GM06990 (cell line): ENCODE results near the gene SLX4IP.

Experiments used
- DNase-seq: peaks from one replicate; pipeline ENCODE4 v3.0.0-alpha.2; 2011; ENCODE audit not compliant: insufficient read length; ENCODE audit errors: extremely low read depth
- H3K27me3 ChIP-seq: replicated peaks from 2 replicates; pipeline ENCODE4 v1.6.0; 2011; ENCODE audit warnings: low read length; ENCODE audit not compliant: control insufficient read depth, insufficient read depth
- H3K36me3 ChIP-seq: 2 replicates; pipeline ENCODE4 v1.5.1; 2011; ENCODE audit warnings: low read length; ENCODE audit not compliant: control insufficient read depth, insufficient read depth
- H3K4me3 ChIP-seq: replicated peaks from 2 replicates; pipeline ENCODE4 v1.5.1; 2011; ENCODE audit warnings: low read depth, mild to moderate bottlenecking, control low read depth, low read length
- TF ChIP-seq, protein P1 (sequence below): IDR thresholded peaks from 2 replicates; pipeline ENCODE4 v1.5.1; 2011; ENCODE audit warnings: low read length, control low read depth, mild to moderate bottlenecking, inconsistent platforms; ENCODE audit not compliant: insufficient read depth, poor library complexity, severe bottlenecking

The SLX4IP gene

DNA sequence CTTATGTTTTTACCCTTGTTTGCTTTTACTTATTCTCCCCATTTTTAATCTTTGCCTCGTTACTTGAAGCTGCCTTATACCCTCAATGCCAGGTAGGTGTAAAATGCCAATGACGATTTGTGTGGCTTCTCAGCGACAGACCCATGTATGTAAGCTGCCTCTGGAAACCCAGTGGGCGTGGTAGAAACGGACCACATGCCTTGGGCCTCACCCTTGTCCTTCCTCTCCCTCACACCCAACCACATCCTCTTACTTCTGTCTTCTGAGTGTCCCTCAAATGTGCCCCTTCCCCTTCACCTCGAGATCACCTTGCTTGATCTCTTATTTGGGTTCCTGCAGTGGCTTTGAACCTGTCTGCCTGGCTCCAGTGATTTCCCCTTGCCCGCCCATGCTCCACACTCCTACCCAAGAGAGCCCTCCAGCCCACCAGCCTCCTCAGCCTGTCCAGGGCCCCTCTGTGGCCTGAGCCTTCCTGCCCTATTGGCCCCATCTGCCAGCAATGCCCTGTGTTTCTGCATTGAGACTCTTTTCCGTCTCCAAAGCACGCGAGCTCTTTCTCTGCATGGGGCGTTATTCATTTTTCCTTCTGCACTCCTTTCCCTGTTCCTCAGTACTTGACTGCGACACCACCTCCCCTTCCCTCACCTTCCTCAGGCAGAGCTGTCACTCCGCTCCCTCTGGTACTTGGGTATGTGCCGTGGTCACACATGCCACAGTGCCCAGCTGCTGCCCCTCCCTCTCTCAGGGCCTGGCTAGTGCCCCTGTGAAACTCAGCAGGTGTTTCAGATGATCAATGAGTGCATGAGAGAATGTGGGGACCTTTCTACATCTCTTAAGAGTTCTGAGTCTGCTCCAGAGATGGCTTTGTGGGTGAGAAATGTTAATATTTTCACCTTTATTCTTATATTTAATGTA is 115.4 kb downstream of the SLX4IP start:
- DNase-seq = no peak
- H3K36me3 ChIP-seq = no peaks in the 10 kb centered on the region
- H3K4me3 ChIP-seq = no peak overlapping the region
- no peaks in the 10 kb centered on the region for H3K27me3 ChIP-seq
- TF ChIP-seq, protein P1, sequence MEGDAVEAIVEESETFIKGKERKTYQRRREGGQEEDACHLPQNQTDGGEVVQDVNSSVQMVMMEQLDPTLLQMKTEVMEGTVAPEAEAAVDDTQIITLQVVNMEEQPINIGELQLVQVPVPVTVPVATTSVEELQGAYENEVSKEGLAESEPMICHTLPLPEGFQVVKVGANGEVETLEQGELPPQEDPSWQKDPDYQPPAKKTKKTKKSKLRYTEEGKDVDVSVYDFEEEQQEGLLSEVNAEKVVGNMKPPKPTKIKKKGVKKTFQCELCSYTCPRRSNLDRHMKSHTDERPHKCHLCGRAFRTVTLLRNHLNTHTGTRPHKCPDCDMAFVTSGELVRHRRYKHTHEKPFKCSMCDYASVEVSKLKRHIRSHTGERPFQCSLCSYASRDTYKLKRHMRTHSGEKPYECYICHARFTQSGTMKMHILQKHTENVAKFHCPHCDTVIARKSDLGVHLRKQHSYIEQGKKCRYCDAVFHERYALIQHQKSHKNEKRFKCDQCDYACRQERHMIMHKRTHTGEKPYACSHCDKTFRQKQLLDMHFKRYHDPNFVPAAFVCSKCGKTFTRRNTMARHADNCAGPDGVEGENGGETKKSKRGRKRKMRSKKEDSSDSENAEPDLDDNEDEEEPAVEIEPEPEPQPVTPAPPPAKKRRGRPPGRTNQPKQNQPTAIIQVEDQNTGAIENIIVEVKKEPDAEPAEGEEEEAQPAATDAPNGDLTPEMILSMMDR = no peak

DNA sequence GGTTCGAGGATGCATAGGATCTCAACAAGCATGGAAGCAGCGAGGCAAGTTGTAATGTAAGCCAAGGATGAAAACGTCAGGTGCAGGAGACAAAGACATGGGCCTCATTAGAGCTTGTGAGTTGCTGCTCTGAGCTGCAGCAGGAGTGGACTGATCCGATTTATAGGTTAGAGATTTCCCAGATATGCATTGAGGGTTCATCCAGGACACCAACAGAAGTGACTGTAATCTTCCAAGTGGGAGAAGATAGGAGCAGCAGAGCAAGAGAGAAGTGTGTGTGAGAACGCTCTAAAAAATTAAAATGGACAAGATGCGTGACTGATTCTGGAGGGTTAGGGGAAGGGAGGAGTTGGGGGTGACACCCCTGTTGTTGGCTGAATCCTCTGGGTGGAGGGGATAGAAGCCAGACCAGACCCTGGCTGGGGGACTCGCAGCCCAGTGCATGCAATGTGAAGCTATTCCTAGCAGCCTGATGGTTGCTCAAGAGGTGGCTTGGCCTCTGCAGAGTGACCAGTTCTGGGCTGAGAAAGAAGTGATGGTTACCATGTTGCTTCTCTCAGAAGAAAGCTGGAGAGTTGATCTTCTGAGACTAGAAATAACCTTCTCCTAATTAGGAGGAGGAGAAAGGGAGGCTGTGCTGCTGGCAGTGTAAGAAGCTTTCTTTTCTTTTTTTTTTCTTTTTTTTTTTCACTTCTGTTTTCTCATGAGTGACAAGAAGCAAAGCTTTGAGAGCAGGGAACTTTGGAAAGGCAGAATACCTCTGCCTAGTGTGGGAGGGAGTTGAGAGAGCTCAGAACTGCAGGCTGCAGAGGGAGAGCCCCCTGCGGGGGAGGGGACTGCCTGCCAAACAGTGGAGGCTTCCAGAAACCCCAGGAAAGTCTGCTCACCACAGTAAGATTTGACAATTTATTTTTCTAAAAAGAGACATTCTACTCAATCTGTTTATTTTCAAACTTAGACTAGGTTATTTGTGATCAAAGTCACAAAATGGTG is 116.9 kb downstream of the SLX4IP start:
- Histone ChIP-seq H3K27me3 (no peaks in the 10 kb centered on the region), H3K4me3 (no peak overlapping the region), H3K36me3 (no peaks in the 10 kb centered on the region; the same call in none of the 2 replicates)
- DNase-seq = no peak
- TF ChIP-seq, protein P1 = no peak

DNA sequence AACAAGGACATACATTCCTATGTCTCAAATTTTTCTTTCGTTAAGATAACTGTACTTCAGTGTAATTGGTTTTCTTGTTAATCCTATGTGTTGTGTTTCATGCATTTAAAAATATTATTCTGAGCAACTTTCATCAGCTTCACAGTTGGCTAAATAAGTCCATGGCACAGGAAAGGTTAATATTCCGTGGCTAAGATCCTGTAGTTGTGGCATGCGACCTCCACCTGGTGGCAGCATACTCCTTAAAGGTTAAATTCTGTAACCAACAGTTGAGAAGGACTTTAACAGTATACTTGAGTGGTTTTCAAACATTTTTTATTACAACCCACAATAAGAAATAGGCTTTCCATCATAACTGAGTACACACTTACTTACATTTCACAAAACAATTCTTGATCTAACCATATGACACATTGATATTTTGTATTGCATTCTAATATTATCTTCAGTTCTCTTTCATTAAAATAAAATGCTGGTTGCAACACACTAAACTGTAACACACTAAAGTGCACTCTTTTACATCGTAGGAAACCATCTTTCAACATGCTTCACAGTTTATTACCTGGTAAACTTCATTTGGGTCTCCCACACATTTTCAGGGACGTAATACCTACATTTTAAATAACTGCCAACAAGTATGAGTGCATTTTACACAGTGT is 118.3 kb downstream of the SLX4IP start:
- TF ChIP-seq, protein P1 = peak; percentile 74
- no peak for DNase-seq
- Histone ChIP-seq H3K27me3 (no peaks in the 10 kb centered on the region), H3K36me3 (no peaks in the 10 kb centered on the region; the same call in none of the 2 replicates), H3K4me3 (no peak overlapping the region)

GRCh38 chr20:10554285-10554684 is 119.2 kb downstream of the SLX4IP start:
- Histone ChIP-seq H3K4me3 (no peak overlapping the region), H3K36me3 (no peaks in the 10 kb centered on the region; the same call in none of the 2 replicates), H3K27me3 (no peaks in the 10 kb centered on the region)
- DNase-seq = no peak
- TF ChIP-seq, protein P1 = no peak

DNA sequence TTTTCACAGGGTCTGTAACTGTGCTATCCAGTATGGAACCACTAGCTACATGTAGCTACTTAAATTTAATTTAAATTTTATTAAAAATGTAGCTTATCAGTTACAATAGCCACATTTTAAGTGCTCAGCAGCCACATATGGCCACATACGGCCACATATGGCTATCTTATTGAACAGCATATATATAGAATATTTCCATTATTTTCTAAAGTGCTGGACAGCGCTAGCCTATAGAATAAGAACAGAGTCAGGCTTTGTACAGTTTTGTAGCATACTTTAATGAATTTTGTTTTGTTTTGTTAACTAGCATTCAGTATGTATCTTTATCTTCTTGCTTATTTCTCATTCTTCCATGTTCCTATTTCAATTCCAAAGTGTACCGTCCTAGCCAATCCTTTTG is 120.3 kb downstream of the SLX4IP start:
- no peaks in the 10 kb centered on the region for H3K27me3 ChIP-seq
- H3K36me3 ChIP-seq = no peaks in the 10 kb centered on the region; the same call in none of the 2 replicates
- H3K4me3 ChIP-seq = no peak overlapping the region
- TF ChIP-seq, protein P1 = no peak
- DNase-seq = no peak
